ENCODE data around the gene NPVF. TPM values are rescaled to one million over a fixed set of nuclear protein-coding genes. Genes with fewer than 3 reads are reported as not detected.

NPVF gene
- total RNA-seq, 2 donors from 2014 or later, result not detected

Other genes with a start within 250 kb of the NPVF start
- 10 to 100 TPM; 57.6 to 70.6 TPM for gene OSBPL3, start 248.3 kb downstream of the NPVF start, total RNA-seq
- gene CYCS, start 103.2 kb downstream of the NPVF start, total RNA-seq, result 100 to 1,000 TPM; 105 to 234 TPM